DOHH2 (cell line): ENCODE measurements around the gene HAO2.

Source experiments
- EZH2phosphoT487 ChIP-seq: fragments of 200-600 bp; sonication (generic); IDR thresholded peaks from 2 replicates; pipeline ENCODE4 v1.6.1; 2017; ENCODE audit warnings: borderline replicate concordance, mild to moderate bottlenecking, antibody characterized with exemption, low read length, moderate library complexity, mixed read lengths
- TF ChIP-seq, protein P1 (sequence below): fragments of 200-600 bp; sonication (generic); IDR thresholded peaks from one replicate; pipeline ENCODE4 v1.5.1; 2014; ENCODE audit warnings: antibody characterized with exemption, mild to moderate bottlenecking, low read depth, low read length; ENCODE audit not compliant: poor library complexity, severe bottlenecking

DNA sequence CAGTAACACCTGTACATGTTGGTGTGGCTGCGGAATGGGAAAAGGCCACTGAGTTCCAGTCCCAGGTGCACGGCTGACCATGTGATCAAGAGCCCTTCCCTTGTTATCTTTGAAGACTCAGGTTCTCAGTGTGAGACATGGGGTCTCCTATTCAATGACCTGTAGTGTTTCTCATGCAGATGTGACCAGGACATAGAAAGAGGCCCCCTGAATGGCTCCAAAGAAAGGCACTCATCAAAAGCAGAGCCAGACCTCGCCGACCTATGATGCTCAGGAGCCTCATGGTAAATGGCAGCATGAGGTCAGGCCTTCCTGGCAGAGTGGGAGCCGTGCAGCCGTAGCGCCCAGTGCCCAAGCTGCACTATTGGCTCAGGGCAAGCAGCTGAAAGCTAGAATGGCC is 42.3 kb upstream of the HAO2 start:
- TF ChIP-seq, protein P1, sequence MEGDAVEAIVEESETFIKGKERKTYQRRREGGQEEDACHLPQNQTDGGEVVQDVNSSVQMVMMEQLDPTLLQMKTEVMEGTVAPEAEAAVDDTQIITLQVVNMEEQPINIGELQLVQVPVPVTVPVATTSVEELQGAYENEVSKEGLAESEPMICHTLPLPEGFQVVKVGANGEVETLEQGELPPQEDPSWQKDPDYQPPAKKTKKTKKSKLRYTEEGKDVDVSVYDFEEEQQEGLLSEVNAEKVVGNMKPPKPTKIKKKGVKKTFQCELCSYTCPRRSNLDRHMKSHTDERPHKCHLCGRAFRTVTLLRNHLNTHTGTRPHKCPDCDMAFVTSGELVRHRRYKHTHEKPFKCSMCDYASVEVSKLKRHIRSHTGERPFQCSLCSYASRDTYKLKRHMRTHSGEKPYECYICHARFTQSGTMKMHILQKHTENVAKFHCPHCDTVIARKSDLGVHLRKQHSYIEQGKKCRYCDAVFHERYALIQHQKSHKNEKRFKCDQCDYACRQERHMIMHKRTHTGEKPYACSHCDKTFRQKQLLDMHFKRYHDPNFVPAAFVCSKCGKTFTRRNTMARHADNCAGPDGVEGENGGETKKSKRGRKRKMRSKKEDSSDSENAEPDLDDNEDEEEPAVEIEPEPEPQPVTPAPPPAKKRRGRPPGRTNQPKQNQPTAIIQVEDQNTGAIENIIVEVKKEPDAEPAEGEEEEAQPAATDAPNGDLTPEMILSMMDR = no peak
- TF ChIP-seq EZH2phosphoT487 = no peak
